ENCODE results near the gene LY86.

DNA sequence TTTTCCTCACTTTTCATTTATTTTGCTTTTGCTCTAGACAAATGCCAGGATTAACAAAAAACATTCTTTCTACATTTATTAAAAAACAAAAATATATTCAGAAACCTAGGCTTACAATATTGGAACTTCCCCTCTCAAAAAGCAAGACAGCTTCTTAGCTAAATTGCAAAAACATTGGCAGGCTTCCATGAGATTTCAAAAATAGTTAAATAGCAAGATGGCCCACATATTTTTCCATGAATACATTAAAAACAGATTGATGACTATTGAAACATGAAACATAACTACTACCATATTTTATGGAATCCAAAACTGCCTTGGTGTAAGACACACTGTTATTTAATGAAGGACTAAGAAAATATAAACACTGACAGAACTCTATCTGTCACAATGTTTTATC is 92.0 kb downstream of the LY86 start:
- TF ChIP-seq, protein P1, sequence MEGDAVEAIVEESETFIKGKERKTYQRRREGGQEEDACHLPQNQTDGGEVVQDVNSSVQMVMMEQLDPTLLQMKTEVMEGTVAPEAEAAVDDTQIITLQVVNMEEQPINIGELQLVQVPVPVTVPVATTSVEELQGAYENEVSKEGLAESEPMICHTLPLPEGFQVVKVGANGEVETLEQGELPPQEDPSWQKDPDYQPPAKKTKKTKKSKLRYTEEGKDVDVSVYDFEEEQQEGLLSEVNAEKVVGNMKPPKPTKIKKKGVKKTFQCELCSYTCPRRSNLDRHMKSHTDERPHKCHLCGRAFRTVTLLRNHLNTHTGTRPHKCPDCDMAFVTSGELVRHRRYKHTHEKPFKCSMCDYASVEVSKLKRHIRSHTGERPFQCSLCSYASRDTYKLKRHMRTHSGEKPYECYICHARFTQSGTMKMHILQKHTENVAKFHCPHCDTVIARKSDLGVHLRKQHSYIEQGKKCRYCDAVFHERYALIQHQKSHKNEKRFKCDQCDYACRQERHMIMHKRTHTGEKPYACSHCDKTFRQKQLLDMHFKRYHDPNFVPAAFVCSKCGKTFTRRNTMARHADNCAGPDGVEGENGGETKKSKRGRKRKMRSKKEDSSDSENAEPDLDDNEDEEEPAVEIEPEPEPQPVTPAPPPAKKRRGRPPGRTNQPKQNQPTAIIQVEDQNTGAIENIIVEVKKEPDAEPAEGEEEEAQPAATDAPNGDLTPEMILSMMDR (IDR thresholded peaks at IDR 0.05; ENCODE audit: poor library complexity, severe bottlenecking) = no peak
- no peak for TF ChIP-seq EZH2 (IDR thresholded peaks at IDR 0.05; ENCODE audit: borderline replicate concordance, insufficient read depth, low read length, poor library complexity, severe bottlenecking)
- no peak for TF ChIP-seq POLR2AphosphoS5 (IDR thresholded peaks at IDR 0.05)
- no peak for TF ChIP-seq EP300 (conservative IDR thresholded peaks at IDR 0.05; ENCODE audit: poor library complexity, severe bottlenecking)
- TF ChIP-seq RAD21 (conservative IDR thresholded peaks at IDR 0.05) = no peak
- no peak for TF ChIP-seq TAF1 (IDR thresholded peaks at IDR 0.05; ENCODE audit: low read depth)
- TF ChIP-seq, protein P2, sequence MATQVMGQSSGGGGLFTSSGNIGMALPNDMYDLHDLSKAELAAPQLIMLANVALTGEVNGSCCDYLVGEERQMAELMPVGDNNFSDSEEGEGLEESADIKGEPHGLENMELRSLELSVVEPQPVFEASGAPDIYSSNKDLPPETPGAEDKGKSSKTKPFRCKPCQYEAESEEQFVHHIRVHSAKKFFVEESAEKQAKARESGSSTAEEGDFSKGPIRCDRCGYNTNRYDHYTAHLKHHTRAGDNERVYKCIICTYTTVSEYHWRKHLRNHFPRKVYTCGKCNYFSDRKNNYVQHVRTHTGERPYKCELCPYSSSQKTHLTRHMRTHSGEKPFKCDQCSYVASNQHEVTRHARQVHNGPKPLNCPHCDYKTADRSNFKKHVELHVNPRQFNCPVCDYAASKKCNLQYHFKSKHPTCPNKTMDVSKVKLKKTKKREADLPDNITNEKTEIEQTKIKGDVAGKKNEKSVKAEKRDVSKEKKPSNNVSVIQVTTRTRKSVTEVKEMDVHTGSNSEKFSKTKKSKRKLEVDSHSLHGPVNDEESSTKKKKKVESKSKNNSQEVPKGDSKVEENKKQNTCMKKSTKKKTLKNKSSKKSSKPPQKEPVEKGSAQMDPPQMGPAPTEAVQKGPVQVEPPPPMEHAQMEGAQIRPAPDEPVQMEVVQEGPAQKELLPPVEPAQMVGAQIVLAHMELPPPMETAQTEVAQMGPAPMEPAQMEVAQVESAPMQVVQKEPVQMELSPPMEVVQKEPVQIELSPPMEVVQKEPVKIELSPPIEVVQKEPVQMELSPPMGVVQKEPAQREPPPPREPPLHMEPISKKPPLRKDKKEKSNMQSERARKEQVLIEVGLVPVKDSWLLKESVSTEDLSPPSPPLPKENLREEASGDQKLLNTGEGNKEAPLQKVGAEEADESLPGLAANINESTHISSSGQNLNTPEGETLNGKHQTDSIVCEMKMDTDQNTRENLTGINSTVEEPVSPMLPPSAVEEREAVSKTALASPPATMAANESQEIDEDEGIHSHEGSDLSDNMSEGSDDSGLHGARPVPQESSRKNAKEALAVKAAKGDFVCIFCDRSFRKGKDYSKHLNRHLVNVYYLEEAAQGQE (IDR thresholded peaks at IDR 0.05; ENCODE audit: borderline replicate concordance) = no peak

Data from neural cell (in vitro differentiated cells).